GM19193 (cell line): Measurements from ENCODE around the gene NFIB.

Experiments used
- POLR2A ChIP-seq: IDR thresholded peaks from 4 replicates; pipeline ENCODE4 v1.6.1; 2011; ENCODE audit not compliant: insufficient read depth, insufficient read length; ENCODE audit errors: extremely low read depth

NFIB gene

GRCh38 chr9:14198047-14198840, 115.7 kb downstream of the NFIB start:
- no peak for TF ChIP-seq POLR2A

GRCh38 chr9:14197325-14197858, 116.5 kb downstream of the NFIB start:
- TF ChIP-seq POLR2A = no peak

- no peak for TF ChIP-seq POLR2A
Measured at GRCh38 chr9:14193328-14193990, 120.5 kb downstream of the NFIB start.

GRCh38 chr9:14192556-14192955, 121.4 kb downstream of the NFIB start:
- TF ChIP-seq POLR2A = no peak

GRCh38 chr9:14191512-14191911, 122.4 kb downstream of the NFIB start:
- no peak for TF ChIP-seq POLR2A

GRCh38 chr9:14190240-14190639, 123.7 kb downstream of the NFIB start:
- no peak for TF ChIP-seq POLR2A

GRCh38 chr9:14189578-14189977, 124.4 kb downstream of the NFIB start:
- no peak for TF ChIP-seq POLR2A

- no peak for TF ChIP-seq POLR2A
Measured at GRCh38 chr9:14189146-14189545, 124.8 kb downstream of the NFIB start.

- TF ChIP-seq POLR2A = no peak
Measured at GRCh38 chr9:14188538-14188937, 125.4 kb downstream of the NFIB start.

- no peak for TF ChIP-seq POLR2A
Measured at GRCh38 chr9:14188011-14188410, 125.9 kb downstream of the NFIB start.

- TF ChIP-seq POLR2A = no peak
Measured at GRCh38 chr9:14186096-14186495, 127.8 kb downstream of the NFIB start.

- TF ChIP-seq POLR2A = no peak
Measured at GRCh38 chr9:14185016-14185415, 128.9 kb downstream of the NFIB start.

GRCh38 chr9:14183001-14183400, 130.9 kb downstream of the NFIB start:
- TF ChIP-seq POLR2A = no peak

GRCh38 chr9:14180960-14181537, 132.9 kb downstream of the NFIB start:
- no peak for TF ChIP-seq POLR2A

- TF ChIP-seq POLR2A = no peak
Measured at GRCh38 chr9:14180093-14180959, 133.6 kb downstream of the NFIB start.
